DOHH2 (cell line): ENCODE results near the gene INSIG2.

ENCODE experiments used
- H3F3A ChIP-seq: fragments of 200-600 bp; sonication (generic), shearing (Covaris generic); 2 replicates; pipeline ENCODE4 v1.6.0; 2016; ENCODE audit warnings: antibody characterized with exemption, mild to moderate bottlenecking; ENCODE audit not compliant: control insufficient read depth, insufficient read depth
- H3K27ac ChIP-seq: fragments of 200-600 bp; sonication (generic); 2 replicates; pipeline ENCODE4 v1.5.1; 2014; ENCODE audit warnings: low read depth, mild to moderate bottlenecking, low read length, moderate library complexity
- H3K27me3 ChIP-seq: fragments of 200-600 bp; sonication (generic); 2 replicates; pipeline ENCODE4 v1.6.1; 2014; ENCODE audit warnings: mild to moderate bottlenecking, low read length, mixed read lengths; ENCODE audit not compliant: control insufficient read depth
- H3K36me3 ChIP-seq: fragments of 200-600 bp; sonication (generic); 2 replicates; pipeline ENCODE4 v1.6.1; 2014; ENCODE audit warnings: mild to moderate bottlenecking, low read length, moderate library complexity, mixed read lengths; ENCODE audit not compliant: control insufficient read depth
- H3K4me1 ChIP-seq: fragments of 200-600 bp; sonication (generic); 2 replicates; pipeline ENCODE4 v1.6.1; 2014; ENCODE audit warnings: mild to moderate bottlenecking, low read length, mixed read lengths; ENCODE audit not compliant: control insufficient read depth
- H3K4me2 ChIP-seq: fragments of 200-600 bp; sonication (generic); 2 replicates; pipeline ENCODE4 v1.6.0; 2014; ENCODE audit warnings: mild to moderate bottlenecking, low read length, moderate library complexity
- H3K4me3 ChIP-seq: fragments of 200-600 bp; sonication (generic); 2 replicates; pipeline ENCODE4 v1.5.1; 2014; ENCODE audit warnings: mild to moderate bottlenecking, low read length, mixed read lengths
- H3K79me2 ChIP-seq: fragments of 200-600 bp; sonication (generic); 2 replicates; pipeline ENCODE4 v1.6.1; 2014; ENCODE audit warnings: mild to moderate bottlenecking, low read length, mixed read lengths; ENCODE audit not compliant: control insufficient read depth
- H3K9me2 ChIP-seq: fragments of 200-600 bp; sonication (generic); replicated peaks from 2 replicates; pipeline ENCODE4 v1.6.1; 2014; ENCODE audit warnings: mild to moderate bottlenecking, low read length, mixed read lengths; ENCODE audit not compliant: control insufficient read depth
- H3K9me3 ChIP-seq: fragments of 200-600 bp; sonication (generic); 2 replicates; pipeline ENCODE4 v1.6.1; 2014; ENCODE audit warnings: antibody characterized with exemption, low read length, mixed read lengths; ENCODE audit not compliant: control insufficient read depth, insufficient read depth
- H4K20me1 ChIP-seq: fragments of 200-600 bp; sonication (generic); 2 replicates; pipeline ENCODE4 v1.6.0; 2014; ENCODE audit warnings: low read depth, mild to moderate bottlenecking, antibody characterized with exemption, low read length, moderate library complexity; ENCODE audit not compliant: control insufficient read depth, insufficient read depth
- CTCF ChIP-seq: fragments of 200-600 bp; sonication (generic); IDR thresholded peaks from one replicate; pipeline ENCODE4 v1.5.1; 2014; ENCODE audit warnings: antibody characterized with exemption, mild to moderate bottlenecking, low read depth, low read length; ENCODE audit not compliant: poor library complexity, severe bottlenecking
- EZH2phosphoT487 ChIP-seq: fragments of 200-600 bp; sonication (generic); IDR thresholded peaks from 2 replicates; pipeline ENCODE4 v1.6.1; 2017; ENCODE audit warnings: borderline replicate concordance, mild to moderate bottlenecking, antibody characterized with exemption, low read length, moderate library complexity, mixed read lengths

INSIG2 gene

GRCh38 chr2:118044854-118045253 is 43.4 kb upstream of the INSIG2 start:
- TF ChIP-seq EZH2phosphoT487, result no peak
- no peak for TF ChIP-seq CTCF
- no peak overlapping the region for H3K27ac ChIP-seq
- H3K9me2 ChIP-seq, result no peaks in the 10 kb centered on the region

GRCh38 chr2:118045286-118045685 is 43.0 kb upstream of the INSIG2 start:
- H3K4me3 ChIP-seq, result no peak overlapping the region
- TF ChIP-seq CTCF, result no peak
- TF ChIP-seq EZH2phosphoT487, result no peak
- no peak overlapping the region for H3K27ac ChIP-seq

More at GRCh38 chr2:118044854-118045253, 43.4 kb upstream of the INSIG2 start:
- Histone ChIP-seq H3K4me1 (peaks cover 26% of the 10 kb centered on the region), H3K79me2 (no peaks in the 10 kb centered on the region), H3K27me3 (peaks cover 5% of the 10 kb centered on the region; the same call in 1 of the 2 replicates), H3F3A (no peaks in the 10 kb centered on the region), H3K36me3 (no peaks in the 10 kb centered on the region), H3K4me2 (no peak overlapping the region), H3K4me3 (no peak overlapping the region), H4K20me1 (no peaks in the 10 kb centered on the region), H3K9me3 (no peaks in the 10 kb centered on the region)

DNA sequence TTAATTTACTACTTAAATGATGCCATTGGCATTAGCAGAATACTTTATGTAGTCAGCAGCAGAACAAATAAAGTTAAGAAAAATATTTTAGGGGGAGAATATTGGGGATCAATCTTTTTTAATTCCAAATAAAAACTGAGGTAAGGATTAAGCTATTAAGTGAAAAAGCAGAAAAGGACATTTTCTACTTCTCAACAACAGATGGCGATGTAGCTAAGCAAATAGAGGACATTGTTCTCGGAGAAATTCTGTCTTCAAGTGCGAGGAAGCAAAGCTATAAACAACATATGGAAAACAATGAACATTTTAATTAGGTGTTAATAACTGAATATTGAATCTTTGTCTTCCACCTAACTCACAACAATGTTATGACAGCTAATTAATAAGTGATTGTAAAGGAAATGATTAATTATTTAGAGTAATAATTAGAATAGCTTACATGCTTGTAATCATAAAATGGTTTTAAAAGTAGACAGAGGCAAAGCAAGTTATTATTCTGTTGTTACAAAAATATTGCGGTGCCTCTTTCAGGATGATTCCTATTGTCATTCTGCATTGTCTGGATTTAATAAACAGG is 41.5 kb upstream of the INSIG2 start:
- Histone ChIP-seq H3K79me2 (no peaks in the 10 kb centered on the region), H4K20me1 (no peaks in the 10 kb centered on the region), H3K4me1 (peaks cover 40% of the 10 kb centered on the region), H3K4me2 (peak overlapping the region; percentile 8), H3K27me3 (peaks cover 3% of the 10 kb centered on the region; the same call in 1 of the 2 replicates), H3F3A (no peaks in the 10 kb centered on the region), H3K9me3 (no peaks in the 10 kb centered on the region), H3K4me3 (no peak overlapping the region), H3K9me2 (no peaks in the 10 kb centered on the region), H3K36me3 (no peaks in the 10 kb centered on the region), H3K27ac (no peak overlapping the region)
- TF ChIP-seq EZH2phosphoT487, result no peak
- peak; percentile 74 for TF ChIP-seq CTCF

More at GRCh38 chr2:118045286-118045685, 43.0 kb upstream of the INSIG2 start:
- Histone ChIP-seq H3K36me3 (no peaks in the 10 kb centered on the region), H3K9me2 (no peaks in the 10 kb centered on the region), H3K4me1 (peaks cover 30% of the 10 kb centered on the region), H3K79me2 (no peaks in the 10 kb centered on the region), H3K4me2 (no peak overlapping the region), H3K27me3 (peaks cover 3% of the 10 kb centered on the region; the same call in 1 of the 2 replicates), H4K20me1 (no peaks in the 10 kb centered on the region), H3F3A (no peaks in the 10 kb centered on the region), H3K9me3 (no peaks in the 10 kb centered on the region)
